G401 (cell line): ENCODE results near the gene PREX1. TPM values are rescaled to one million over a fixed set of nuclear protein-coding genes. Genes with fewer than 3 reads are reported as not detected.

Experiments used
- DNase-seq: peaks from one replicate; pipeline ENCODE4 v3.0.0-alpha.2; 2015; ENCODE audit warnings: low spot score
- in situ Hi-C: cut with HindIII; loops from 2 replicates; pipeline ENCODE4 v1.10.0; 2016; ENCODE audit warnings: low sequenced_read_pairs, mixed read lengths
- total RNA-seq: library from RNA; depleted of rRNA; stranded (reverse); fragments of >200 nt; shearing (Covaris generic); gene quantifications from 2 replicates; pipeline ENCODE4 v1.2.3, GENCODE V29; 2014

The PREX1 gene
- total RNA-seq, 1 experiment from 2014 or later: 6.1 TPM

DNA sequence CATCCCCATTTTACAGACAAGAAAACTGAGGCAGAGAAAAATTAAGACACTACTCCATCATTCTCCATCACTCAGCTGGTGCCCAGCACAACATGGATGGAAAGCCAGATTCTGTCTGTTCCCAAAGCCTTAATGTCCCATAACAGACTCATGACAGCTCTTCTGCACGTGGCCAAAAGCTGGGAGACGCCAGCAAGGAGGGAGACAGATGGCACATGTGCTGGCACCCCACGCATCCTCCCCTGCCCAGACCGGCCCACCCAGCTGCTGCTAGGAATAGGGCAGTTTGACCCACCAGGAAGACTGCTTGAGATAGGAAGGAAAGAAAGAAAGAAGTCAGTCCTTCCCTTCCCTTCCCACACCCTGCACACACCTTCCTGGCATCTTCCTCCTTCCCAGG is 96.3 kb downstream of the PREX1 start:
- DNase-seq: no peak
- in situ Hi-C loops: no loop called here

DNA sequence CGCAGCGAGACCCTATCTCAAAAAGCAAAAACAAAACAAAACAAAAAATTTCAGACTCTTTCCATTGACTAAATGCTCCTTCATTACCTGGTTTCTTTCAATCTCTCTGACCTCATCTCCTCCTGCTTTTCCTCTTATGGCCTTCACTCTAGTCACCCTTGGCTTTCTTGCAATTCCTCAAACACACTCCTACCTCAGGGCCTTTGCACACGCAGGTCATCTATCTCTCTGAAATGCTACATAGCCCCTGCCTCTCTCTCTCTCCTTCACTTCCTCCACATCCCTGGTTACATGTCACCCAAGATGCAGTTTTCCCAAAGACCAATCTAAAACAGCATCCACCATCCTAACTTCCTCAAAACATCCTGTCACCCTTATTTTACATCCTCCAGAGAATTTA is 96.8 kb downstream of the PREX1 start:
- no peak for DNase-seq
- in situ Hi-C loops: no loop called here

DNA sequence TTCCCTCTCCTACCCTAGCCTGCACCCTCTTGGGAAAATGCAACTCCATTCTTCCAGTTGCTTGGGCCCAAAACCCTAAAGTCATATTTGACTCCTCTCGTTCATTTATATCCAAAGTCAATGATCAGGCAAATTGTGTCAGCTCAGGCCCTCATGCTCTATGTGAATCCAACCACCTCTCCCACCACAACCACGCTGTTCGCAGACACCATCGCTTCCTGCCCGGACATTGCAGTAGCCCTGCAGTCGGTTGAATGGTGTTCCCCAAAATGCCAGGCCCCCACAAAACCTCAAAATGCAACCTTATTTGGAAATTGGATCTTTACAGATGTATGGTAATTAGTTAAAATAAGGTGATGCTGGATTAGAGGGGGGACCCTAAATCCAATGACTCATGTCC is 98.3 kb downstream of the PREX1 start:
- in situ Hi-C loops: no loop called here
- DNase-seq: no peak

DNA sequence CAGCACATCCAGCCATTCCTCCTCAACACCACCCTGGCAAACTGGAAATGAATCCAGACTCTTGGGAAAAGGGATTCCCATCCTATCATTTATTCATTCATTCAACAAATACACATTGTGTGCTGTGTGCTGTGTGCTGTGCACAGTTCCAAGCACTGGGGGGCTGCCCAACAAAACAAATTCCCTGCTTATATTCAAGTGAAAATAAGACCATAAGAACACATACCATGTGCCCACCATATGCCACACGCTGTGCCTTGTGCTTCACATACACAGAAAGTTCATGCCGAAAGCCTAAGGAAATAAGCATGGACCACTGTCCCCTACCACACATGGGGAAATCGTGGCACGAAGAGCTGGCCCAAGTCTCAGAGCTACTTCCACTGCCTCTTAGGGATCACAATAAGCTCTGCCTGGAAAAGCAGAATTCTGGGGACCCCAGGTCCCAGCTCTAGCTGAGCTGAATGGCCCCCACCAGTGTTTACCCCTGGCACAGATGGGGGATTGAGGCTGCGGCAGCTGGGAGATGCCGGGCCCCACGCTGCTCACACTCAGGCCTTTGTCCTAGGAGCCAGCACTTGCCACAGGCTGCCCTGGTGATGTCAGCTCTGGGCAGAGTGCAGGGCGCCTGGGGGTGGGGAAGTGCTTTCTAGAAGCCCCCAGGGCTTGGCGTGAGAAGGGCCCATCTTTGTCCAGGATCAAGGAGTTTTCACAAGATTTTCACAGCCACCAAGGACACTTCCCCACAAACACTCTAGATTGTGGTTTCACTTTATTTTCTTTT is 99.6 kb downstream of the PREX1 start:
- in situ Hi-C loops: no loop called here
- DNase-seq: peak; percentile 23

DNA sequence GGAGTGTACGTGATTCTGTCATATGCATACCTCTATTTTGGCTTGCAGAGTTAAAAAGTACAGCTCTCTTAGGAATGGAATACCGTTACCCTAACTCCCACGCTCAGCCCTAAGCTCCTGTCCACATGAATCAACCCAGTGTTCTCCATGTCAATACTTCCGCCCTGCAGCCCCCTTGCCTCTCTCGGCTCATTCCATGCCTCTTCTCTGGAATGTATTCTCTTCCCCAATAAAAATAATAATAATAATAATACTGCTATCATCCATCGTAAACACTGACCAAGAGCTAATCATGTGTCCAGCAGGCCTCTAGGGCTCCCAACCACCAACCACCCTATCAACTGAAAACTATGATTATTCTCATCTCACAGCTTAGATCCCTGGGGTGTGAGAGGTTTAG is 100.6 kb downstream of the PREX1 start:
- DNase-seq: no peak
- in situ Hi-C loops: no loop called here

DNA sequence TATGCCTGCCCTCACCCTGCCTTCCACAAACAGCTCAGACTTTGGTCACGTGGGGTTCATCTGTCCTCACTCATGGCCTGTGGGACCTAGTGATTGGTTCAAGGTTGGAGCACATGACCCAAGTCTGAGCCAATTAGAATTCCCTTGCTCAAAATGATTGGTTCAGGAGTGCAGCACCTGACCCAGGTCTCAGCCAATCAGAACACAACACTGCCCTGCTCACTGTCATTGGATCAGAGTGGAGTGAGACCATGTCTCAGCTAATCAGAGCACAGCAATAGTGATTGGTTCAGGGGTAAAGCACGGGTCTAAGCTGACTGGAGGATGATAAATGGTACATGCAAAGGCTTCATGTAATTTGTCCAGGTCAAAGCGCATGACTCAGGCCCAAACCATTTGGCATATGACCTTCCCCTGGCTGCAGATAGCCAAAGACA is 102.2 kb downstream of the PREX1 start:
- no peak for DNase-seq
- in situ Hi-C loops: no loop called here

DNA sequence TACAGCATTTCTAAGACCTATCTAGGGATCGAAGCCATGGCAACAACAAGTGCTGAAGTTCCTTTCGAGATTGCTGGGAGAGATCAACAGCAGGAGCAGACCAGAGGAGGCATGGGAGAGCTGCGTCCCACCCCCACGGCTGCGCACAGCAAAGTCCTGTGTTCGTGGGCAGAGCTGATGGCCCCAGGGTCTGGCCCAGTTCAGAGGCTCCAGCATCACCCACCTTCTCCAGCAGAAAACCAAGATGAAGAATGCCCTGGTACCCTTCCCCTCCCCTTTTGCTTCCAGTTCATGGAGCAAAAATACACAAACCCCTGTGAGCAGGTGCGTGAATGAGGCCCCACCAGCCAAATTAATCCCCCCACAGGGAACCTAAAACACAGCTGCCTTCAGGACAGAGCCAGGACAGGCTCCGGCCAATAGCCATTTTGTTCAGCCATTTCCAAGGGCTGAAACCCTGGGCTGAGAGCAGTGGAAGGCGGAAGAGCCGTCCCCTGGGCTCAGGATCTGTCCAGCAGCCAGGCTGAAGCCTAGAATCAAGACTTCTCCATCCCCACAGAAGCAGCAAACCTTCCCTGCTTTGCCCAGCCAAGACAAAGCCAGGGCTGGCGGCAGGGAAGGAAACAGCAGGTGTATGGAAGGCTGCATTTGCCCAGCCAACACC is 102.8 kb downstream of the PREX1 start:
- in situ Hi-C loops: no loop called here
- no peak for DNase-seq

DNA sequence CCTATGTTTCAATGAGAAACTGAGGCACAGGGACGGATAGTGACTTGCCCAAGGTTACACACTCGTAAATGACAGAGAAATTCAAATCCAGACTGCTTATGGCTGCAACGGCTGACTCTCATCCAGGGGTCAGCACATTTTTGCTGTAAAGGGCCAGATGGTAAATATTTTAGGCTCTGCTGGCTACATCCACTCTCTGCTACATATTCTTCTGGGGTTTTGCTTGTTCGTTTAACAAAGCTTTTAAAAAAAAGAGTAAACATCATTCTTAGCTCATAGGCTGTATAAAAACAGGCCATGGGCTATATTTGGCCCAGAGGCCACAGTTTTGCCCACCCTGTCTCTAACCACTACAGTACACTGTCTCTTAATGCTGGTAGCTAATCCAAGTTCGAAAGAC is 103.4 kb downstream of the PREX1 start:
- no peak for DNase-seq
- in situ Hi-C loops: no loop called here

DNA sequence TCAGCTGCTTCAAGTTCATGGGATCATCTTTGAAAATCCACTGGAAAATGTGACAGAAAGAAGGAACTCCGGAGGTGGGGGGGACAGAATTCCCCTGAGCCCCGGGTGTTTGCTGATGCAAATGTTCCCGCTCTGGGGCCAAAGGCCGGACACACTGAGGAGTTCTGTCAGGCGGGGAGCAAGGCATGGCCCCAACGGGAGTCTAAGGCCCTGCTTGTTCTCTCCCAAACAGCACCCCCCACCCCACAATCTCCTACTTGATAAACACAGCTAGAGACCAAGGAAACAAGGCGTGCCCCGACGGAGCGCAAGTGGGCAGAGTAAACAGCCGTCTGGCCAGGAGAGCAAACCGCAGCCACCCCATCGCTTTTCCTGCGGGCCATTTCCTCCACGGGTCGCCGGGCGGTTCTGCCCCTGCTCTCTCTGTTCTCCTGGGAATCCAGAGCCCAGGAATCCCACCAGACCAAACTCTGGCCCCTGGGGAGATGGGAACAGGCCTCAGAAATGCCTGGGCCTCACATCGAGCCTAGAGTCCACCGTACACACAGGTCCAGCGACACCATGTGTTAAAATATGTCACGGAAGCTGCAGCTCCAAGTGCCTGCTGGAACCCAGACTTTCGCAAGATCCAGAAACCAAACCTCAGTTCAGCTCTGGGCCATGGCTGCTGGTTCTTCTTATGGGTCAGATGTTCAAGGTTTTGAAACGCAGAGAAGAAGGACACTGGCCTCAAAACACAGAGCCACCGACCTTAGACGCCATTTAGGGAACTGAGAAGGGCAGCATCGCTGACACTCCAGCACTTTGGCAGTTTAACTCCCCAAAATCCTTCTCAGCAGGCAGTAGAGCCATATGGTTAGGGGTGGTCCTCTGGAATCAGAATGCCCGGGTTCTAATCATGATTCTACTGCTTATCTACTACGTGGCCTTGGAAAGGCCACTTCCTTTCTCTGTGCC is 104.2 kb downstream of the PREX1 start:
- in situ Hi-C loops: no loop called here

DNA sequence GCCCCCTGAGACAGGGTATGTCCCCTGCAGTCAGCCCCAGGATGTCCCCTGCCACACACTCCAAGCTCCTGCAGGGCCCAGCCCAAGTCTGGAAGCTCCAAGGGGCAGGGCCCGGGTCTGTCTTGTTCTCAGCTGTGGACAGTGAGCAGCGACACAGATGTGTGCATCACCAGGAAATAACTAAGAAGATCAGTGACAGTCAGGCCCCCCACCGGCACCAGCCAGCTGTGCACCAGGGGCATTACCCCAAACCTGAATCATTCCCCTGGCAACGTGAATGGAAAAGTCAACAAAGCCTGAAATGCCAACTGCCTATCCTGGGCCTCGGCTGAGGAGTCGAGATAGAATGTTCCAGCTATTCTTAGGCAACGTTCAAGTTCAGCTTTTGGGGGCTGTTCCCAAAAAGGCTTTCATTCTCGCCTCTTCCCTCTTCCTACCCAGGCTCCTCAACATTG is 105.0 kb downstream of the PREX1 start:
- in situ Hi-C loops: no loop called here

More for the DNA sequence above, 104.2 kb downstream of the PREX1 start:
- no peak for DNase-seq

DNA sequence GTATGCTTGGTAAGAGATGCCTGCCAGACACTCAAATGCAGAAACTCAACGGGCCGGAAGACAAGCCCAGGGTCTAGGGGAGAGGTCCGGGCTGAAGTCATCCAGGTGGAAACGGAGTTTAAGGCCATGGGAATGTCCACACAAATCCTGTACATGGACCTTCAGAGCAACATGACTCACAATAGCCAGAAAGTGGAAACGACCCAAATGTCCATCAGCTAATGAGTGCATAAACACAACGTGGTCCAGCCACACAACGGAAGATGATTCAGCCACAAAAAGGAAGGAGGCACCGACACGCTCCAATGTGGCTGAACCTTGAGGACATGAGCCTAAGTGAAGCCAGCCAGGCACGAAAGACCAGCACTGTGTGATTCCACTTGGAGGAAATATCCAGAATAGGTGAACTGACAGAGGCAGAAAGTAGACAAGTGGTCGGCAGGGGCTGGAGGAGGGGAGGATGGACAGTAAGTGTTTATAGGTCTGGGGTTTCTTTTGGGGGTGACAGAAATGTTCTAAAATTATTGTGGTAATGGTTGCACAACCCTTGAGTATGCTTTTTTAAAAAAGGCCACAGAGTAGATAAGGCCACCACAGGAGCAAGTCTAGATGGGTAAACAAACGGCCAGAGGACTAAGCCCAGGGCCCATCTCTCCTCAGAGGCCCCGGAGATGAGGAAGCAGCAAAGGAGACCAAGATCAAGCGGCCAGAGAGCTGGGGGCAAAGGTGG is 105.6 kb downstream of the PREX1 start:
- in situ Hi-C loops: no loop called here
- no peak for DNase-seq

More for the DNA sequence above, 105.0 kb downstream of the PREX1 start:
- no peak for DNase-seq

DNA sequence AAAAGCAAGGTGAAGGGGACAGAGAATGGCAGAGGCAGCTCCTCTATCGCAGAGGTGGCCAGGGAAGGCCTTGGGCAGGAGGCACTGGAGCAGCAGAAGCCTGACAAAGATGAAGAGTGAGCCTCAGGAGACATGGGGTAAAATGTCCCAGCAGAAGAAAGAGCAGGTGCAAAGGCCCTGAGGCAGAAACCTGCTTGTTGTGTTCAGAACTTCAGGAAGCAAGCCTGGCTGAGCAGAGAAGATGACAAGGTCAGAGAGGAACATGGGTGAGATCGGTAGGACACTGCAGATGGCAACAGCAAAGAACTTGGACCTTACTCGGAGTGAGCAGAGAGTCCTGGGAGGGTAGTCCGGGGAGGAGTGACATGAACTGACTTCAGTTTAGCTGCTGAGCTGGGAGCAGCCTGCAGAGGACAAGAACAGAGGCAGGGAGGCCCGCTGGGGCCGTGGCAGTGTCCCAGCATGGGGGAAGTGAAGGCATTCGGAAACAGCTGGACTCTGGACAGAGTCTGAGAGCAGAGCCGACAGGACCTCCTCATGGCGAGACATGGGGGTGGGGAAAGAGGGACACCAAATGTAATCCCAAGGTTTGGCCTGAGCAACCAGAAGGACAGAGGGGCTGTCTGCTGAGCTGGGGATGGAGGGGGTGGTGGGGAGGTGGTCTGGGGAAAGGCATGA is 106.3 kb downstream of the PREX1 start:
- DNase-seq: no peak

DNA sequence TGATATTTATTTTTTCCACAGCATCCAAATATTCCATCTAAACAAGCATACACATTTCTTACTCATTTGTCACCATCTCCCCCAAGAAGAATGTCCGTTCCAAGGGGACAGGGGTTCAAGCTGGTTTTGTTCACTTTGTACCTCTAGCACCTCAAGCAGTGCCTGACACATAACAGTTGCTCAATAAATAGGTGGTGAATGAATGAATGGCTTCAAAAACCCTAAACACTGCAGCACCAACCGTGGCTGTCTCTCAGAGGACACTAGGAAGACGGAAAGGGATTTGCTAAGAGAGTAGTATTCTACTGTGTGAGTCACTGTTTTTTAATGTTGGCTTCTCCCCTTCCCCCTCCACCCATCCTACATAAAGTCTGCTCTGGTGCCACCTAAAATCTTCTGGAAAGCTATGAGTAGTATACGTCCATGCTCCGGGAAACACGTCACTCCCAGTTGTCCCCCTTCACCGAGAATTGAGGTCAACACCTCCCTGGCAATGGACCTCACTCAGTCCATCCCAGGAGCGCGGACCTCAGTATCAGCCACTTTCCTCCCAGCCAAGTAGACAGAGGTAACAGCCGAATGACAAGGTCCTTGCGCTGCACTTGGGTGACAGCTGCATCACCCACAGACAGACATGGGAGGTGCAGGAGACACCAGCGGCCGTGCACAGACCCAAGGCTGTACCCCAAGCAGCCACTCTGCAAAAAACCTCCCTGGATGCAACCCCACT is 107.4 kb downstream of the PREX1 start:
- in situ Hi-C loops: no loop called here
- DNase-seq: no peak

More for the DNA sequence above, 106.3 kb downstream of the PREX1 start:
- in situ Hi-C loops: no loop called here

DNA sequence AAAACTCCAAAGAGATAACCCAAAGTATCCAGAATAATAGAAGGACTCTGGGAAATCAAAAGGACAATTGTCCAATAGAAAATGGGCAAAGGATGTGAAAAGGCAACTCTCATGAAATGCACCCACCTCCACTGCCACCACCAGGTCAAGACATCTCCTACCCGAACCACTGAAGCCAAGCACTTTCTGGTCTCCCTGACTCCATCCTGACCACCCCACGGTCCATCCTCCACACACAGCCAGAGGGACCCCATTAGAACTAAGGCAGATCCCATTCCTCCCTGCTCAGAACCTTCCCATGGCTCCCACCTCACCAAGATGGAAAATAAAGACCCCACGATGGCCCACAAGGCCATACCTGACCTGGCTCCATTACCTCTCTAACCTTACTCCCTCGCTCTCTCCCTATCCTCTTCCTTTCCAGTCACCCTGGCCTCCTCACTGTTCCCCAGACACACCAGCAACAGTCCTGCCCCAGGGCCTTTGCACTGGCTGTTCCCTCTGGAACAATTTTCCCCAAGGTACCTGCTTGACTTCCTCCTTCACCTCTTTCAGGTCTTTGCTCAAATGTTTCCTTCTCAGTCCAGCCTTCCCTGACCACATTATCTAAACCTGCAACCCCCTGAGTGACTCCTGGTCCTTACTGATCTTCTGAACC is 108.1 kb downstream of the PREX1 start:
- no peak for DNase-seq
- in situ Hi-C loops: no loop called here

DNA sequence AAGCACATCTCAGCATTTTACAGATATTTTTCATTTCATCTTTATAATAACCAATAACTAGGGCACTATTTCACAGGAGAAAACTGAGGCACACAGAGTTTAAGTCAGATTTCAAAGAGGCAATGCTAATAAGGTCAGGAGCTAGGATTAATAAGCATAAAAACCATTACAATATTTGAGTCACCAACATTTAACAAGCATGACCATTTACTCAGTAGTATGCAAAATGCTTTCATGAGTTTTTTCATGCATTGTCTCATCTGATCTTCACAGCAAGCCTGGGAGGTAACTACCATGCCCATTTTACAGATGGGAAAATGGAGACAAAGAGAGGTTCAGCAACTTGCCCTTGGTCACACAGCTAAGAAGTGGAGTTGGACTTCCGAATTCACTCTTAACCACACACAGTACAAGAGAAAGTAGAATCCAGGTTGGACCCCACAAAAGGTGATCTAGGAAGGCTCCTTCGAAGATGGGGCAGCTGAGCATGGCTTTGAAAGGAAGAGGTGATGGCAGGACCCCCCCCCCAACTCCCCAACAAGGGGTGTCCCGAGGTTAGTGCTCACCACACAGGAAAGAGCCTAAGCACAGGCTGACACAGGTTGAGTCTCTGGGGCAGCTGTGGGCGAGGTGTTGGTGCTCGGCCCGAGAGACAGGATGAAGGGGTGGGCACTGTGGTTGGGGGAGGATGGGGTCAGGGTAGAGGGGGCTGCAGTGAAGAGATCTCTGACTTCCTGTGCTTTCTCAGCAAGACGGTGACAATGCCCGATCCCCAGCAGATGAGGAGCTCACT is 108.8 kb downstream of the PREX1 start:
- no peak for DNase-seq
- in situ Hi-C loops: no loop called here

DNA sequence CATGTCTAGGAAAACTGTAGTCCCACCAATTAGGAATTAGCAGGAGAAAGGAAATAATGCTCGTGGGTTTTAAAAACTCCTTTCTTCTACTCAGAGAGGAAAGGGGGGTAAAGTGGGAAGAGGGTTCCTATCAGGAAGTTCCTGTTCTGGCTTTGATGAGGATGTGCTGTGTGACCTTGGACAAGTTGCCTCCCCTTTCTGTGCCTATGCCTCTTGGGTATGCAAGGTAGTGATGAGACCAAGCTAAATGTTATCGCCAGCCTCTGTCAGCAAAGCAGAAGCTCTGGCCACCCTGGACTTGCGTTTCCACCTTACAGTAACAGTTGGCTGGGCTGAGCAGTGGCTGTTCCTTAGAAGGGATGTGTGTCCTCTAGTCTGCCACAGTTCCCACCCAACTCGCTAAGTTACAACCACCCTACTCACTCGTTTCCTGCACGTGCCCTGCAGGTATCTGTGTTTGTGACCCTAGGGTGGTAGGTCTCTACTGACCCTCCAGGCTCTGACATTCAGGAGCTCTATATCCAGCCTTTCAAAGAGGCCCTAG is 110.0 kb downstream of the PREX1 start:
- DNase-seq: no peak
- in situ Hi-C loops: no loop called here
